K562 (cell line): ENCODE measurements around the gene NR1D1. TPM values are rescaled to one million over a fixed set of nuclear protein-coding genes. Genes with fewer than 3 reads are reported as not detected.

Experiments
- BCOR ChIP-seq: fragments of 450-650 bp; IDR thresholded peaks from 2 replicates; pipeline ENCODE4 v1.6.1; 2016
- DMBX1 ChIP-seq: fragments of 250-450 bp; sonication (Bioruptor Pico); IDR thresholded peaks from 2 replicates; pipeline ENCODE4 v1.8.0; 2022; ENCODE audit warnings: inconsistent platforms, mild to moderate bottlenecking, moderate library complexity, borderline replicate concordance
- ESRRA ChIP-seq: fragments of 450-650 bp; IDR thresholded peaks from 2 replicates; pipeline ENCODE4 v1.6.1; 2014; ENCODE audit warnings: low read depth, mild to moderate bottlenecking, moderate library complexity, borderline replicate concordance
- SIX5 ChIP-seq, 2 experiments: IDR thresholded peaks; 2 replicates each; pipeline ENCODE4 v1.6.1; 2011; ENCODE audit warnings: low read length in 2 of 2, borderline replicate concordance in 1 of 2, low read depth in 1 of 2, mild to moderate bottlenecking in 1 of 2, moderate library complexity in 1 of 2; ENCODE audit not compliant: insufficient read depth in 1 of 2
- ZNF175 ChIP-seq: fragments of 200-800 bp; sonication (Bioruptor generic); IDR thresholded peaks from 2 replicates; pipeline ENCODE4 v1.6.1; 2016; ENCODE audit warnings: low read depth, mild to moderate bottlenecking, missing genetic modification characterization, missing compliant biosample characterization
- ZNF584 ChIP-seq: fragments of 200-800 bp; sonication (Bioruptor generic); IDR thresholded peaks from 2 replicates; pipeline ENCODE4 v1.6.1; 2016; ENCODE audit warnings: low read depth, mild to moderate bottlenecking, missing genetic modification characterization, missing compliant biosample characterization
- polyA plus RNA-seq, 8 experiments: library from polyadenylated mRNA; depleted of rRNA in 4 of 8; stranded (reverse) in 5 of 8; unstranded in 3 of 8; fragments of >200 nt; fragmentation: Nextera tagmentation in 2 of 8; fragmentation: Illumina TruSeq in 1 of 8; extraction: Ambion mirVana in 2 of 8; extraction: Trizol in 1 of 8; gene quantifications; 2 replicates each; pipeline versions ENCODE4 v1.2.1 to v1.2.3, GENCODE V29; 2011 to 2014; ENCODE audit warnings: inconsistent platforms in 1 of 8, missing spikeins in 1 of 8
- total RNA-seq, 7 experiments: library from RNA; depleted of rRNA in 6 of 7; stranded (reverse); fragments of >200 nt in 6 of 7; fragmentation: Illumina TruSeq in 2 of 7; extraction: Trizol in 2 of 7; gene quantifications; 2 replicates each; pipeline versions ENCODE4 v1.2.1 to v1.2.3, GENCODE V29; 2011 to 2021; ENCODE audit warnings: low replicate concordance in 1 of 7
- TF ChIP-seq, protein P1 (sequence below): fragments of 450-650 bp; IDR thresholded peaks from 2 replicates; pipeline ENCODE4 v1.6.1; 2017; ENCODE audit warnings: antibody characterized with exemption, mild to moderate bottlenecking

Gene NR1D1
- total and polyA plus RNA-seq, 9 of the 15 experiments (the other 6 are each of a cell fraction or from before 2014, with no cell fraction given), result 0.25 to 7.7 (median 0.65) TPM

DNA sequence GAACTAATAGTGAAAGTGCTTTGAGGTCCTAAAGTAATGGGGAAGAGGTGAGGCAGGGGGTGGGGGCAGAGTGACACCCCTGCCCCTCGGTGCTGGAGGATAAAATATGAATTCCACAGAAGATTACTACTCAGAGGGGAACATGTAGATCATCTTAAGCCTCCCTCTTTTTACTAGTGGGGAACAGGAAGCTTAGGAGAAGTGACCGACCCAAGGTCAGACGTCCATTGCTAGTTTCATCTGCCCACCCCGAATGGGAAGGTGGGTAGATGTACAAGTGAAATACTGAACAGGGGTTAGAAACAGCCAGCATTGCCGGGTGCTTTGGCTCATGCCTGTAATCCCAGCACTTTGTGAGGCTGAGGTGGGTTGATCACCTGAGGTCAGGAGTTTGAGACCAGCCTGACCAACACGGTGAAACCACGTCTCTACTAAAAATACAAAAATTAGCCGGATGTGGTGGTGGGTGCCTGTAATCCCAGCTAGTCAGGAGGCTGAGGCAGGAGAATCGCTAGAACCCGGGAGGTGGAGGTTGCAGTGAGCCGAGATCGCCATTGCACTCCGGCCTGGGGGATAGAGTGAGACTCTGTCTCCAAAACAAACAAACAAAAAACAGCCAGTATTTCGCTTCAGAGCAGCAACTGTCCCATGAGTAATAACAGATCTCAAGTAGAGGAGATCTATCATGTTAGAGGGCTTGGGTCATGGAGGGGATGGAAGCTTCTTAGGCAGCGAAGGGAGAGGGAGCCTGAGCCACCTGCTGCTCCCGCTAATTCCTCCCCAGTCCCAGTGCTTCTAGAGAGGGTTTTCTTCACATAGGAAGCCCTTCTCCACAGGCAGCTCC is 1.2 kb upstream of the NR1D1 start (continued):
- TF ChIP-seq, protein P1, sequence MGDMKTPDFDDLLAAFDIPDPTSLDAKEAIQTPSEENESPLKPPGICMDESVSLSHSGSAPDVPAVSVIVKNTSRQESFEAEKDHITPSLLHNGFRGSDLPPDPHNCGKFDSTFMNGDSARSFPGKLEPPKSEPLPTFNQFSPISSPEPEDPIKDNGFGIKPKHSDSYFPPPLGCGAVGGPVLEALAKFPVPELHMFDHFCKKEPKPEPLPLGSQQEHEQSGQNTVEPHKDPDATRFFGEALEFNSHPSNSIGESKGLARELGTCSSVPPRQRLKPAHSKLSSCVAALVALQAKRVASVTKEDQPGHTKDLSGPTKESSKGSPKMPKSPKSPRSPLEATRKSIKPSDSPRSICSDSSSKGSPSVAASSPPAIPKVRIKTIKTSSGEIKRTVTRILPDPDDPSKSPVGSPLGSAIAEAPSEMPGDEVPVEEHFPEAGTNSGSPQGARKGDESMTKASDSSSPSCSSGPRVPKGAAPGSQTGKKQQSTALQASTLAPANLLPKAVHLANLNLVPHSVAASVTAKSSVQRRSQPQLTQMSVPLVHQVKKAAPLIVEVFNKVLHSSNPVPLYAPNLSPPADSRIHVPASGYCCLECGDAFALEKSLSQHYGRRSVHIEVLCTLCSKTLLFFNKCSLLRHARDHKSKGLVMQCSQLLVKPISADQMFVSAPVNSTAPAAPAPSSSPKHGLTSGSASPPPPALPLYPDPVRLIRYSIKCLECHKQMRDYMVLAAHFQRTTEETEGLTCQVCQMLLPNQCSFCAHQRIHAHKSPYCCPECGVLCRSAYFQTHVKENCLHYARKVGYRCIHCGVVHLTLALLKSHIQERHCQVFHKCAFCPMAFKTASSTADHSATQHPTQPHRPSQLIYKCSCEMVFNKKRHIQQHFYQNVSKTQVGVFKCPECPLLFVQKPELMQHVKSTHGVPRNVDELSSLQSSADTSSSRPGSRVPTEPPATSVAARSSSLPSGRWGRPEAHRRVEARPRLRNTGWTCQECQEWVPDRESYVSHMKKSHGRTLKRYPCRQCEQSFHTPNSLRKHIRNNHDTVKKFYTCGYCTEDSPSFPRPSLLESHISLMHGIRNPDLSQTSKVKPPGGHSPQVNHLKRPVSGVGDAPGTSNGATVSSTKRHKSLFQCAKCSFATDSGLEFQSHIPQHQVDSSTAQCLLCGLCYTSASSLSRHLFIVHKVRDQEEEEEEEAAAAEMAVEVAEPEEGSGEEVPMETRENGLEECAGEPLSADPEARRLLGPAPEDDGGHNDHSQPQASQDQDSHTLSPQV, result 0 out of 2 replicates have a peak, but pooled peaks have one; percentile 27
- peak; percentile 1; the same call in 1 of the 2 replicates for TF ChIP-seq ESRRA
- TF ChIP-seq ZNF175 (CRISPR knock-in tag), result 0 out of 2 replicates have a peak, but pooled peaks have one; percentile 75
- TF ChIP-seq DMBX1 (CRISPR knock-in tag), result 0 out of 2 replicates have a peak, but pooled peaks have one; percentile 48
- no peak for TF ChIP-seq SIX5 (IDR thresholded peaks at IDR 0.05; ENCODE audit: borderline replicate concordance in 1 of 2, insufficient read depth in 1 of 2, low read depth in 1 of 2, low read length in 2 of 2)
- peak; percentile 63; the same call in 1 of the 2 replicates for TF ChIP-seq ZNF584 (CRISPR knock-in tag)
- 0 out of 2 replicates have a peak, but pooled peaks have one; percentile 3 for TF ChIP-seq BCOR
